Activated CD4-positive, alpha-beta T cell treated with anti-CD3 and anti-CD28 coated beads, Interleukin-10, Interleukin-2, amounts not matched to agents 100 ng/mL and 50 ng/mL, durations not matched to agents 16 hours and 8 hours (primary cell): ENCODE results near the gene FYN.

Experiments
- DNase-seq: peaks from one replicate; pipeline ENCODE4 v3.0.0-alpha.2; 2020

Gene FYN

DNA sequence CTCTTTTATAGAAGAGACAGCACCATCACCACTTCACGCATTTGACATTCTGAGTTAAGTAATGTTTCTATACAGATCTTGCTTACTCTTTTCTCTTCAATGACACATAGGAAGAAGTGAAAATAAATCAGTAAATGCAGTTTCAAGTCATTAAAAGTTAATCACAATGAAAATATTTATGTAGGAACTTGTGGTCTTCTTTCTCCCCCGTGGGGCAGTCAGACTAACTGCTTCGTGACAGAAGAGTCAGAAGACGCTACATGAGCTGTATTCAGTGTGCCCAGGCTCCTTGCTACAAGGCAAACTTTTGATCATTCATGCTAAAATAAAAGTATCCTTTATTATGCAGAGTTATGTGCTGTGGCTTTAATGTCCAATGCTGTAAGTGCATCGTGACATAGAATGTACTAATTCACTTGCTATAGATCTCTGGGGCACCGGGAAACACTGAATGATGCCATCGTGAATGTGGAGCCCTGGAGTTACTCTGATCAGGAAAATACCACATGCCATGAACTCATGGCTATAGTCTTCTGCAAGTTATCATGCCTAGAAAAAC is 149.8 kb downstream of the FYN start:
- DNase-seq, result no peak

- DNase-seq, result no peak
Measured at GRCh38 chr6:111722179-111722731, 151.0 kb downstream of the FYN start.

GRCh38 chr6:111721753-111722154 is 151.5 kb downstream of the FYN start:
- DNase-seq, result peak; percentile 54

DNA sequence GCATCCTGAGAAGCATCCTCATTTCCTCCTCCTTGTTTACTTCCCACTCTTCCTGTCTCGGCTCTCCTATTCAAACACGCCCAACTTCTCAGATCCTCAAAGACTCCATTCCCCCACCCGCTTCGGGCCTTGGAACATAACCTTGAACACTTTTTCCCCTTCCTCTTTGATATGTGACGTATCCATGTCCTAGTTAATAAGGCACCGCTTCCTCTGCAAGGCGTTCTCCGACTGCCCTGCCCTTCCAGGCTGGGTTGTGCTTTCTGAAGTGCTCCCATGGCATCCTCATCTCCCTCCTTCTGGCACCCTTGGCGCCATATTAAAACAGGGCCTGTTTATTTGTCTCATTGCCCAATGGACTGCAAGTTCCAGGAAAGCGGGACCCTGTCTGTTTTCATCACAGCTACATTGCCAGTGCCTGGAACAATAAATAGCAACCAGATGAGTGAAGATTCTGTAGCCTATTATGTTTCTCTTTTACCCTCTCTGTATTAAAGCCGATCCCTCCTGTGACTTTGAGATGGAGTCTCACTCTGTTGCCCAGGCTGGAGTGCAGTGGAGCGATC is 152.2 kb downstream of the FYN start:
- DNase-seq, result no peak

DNA sequence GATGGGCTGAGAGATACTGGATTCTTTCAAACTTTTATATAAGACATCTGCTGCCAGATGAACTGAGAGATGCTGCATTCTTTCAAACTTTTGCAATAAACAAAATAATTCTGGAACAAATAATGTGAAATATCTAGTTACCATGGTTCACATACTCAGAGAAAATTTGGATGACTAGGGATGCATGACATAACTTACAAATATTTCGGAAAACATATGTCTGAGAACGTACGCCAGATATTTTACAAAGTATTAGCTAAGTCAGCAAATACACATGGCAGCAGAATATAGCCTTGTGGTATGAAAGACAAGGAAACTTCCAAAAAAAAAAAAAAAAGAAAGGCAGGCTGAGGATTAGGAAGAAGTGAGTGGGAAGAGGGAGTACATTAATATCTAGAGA is 154.3 kb downstream of the FYN start:
- DNase-seq, result no peak

DNA sequence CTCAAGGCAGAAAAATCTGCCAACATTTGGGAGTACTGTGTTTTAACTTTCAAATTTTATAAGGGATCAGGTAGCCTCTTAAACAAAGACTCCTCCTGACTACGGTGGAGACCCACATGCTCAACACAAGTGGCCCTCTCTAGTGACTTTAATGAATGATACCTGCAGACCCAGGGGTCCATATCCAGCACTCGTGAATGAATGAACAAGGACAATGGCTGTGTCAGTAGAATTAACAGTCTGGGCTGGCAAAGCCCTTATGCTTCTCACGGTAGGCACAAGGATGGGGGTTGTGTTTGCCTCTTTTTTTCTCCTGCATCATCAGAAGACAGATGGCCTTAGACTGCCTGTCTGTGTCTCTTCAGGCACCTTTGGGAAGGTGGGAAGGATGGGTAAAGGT is 154.9 kb downstream of the FYN start:
- DNase-seq, result no peak

DNA sequence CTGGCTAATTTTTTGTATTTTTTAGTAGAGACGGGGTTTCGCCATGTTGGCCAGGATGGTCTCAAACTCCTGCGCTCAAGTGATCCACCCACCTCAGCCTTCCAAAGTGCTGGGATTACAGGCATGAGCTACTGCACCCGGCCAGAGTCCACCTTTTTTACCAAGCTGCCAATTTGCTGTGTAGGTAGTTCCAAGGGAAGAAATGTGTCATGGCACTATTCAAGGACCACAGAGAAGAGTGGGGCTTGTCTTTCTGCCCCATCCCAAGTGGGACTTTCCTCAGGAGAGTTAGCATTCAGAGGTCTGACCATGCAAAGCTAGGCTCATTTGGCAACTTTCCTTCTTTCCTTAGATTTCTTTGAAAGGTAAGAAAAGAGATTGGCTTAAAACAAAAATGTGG is 155.6 kb downstream of the FYN start:
- DNase-seq, result no peak

- no peak for DNase-seq
Measured at GRCh38 chr6:111716325-111716724, 156.9 kb downstream of the FYN start.

- DNase-seq, result peak; percentile 50
Measured at GRCh38 chr6:111715321-111715720, 157.9 kb downstream of the FYN start.

- DNase-seq, result peak; percentile 47
Measured at GRCh38 chr6:111714416-111715270, 158.6 kb downstream of the FYN start.

- no peak for DNase-seq
Measured at GRCh38 chr6:111713811-111714210, 159.4 kb downstream of the FYN start.

- no peak for DNase-seq
Measured at GRCh38 chr6:111713236-111713635, 160.0 kb downstream of the FYN start.

GRCh38 chr6:111711984-111712752 is 161.1 kb downstream of the FYN start:
- no peak for DNase-seq

DNA sequence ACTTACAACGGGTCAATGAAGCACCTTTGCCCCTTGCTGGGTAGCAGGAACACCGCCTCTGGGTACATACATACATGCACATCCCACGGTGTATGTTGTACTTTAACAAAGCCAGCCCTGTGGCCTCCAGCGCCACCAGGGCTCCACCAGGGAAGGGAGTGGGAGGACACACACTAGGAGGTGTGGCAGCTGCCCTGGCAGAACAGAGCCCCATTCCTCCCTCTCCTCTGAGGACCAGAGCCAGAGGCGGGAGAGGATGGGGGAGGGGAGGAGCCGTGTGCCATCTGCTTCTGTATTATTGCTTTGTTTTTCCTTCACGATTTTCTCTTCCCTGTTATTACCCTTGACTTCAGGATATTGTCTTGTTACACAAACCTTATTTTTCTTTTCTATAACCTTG is 161.8 kb downstream of the FYN start:
- no peak for DNase-seq

GRCh38 chr6:111710911-111711310 is 162.3 kb downstream of the FYN start:
- DNase-seq, result no peak

GRCh38 chr6:111710439-111710838 is 162.8 kb downstream of the FYN start:
- DNase-seq, result no peak

GRCh38 chr6:111709615-111710398 is 163.4 kb downstream of the FYN start:
- peak; percentile 78 for DNase-seq

DNA sequence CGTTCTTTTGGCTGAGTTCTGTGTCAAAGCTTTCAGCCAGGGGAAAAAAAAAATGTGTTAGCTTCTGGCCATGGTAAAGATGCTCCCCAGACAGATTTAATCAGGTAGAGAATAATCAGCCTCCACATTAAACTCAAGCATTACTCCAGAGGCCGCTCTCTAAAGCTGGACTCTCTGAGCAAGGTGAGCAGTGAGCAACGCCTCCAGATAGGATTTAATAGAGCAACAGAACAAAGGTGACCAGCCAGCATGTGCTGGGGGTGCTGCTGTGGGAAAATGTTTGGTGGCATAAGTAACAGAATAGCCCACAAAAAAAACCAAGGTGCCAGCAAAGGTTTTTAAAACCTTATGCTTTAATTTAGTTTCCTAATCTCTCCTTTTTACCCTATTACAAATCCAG is 164.1 kb downstream of the FYN start:
- no peak for DNase-seq

DNA sequence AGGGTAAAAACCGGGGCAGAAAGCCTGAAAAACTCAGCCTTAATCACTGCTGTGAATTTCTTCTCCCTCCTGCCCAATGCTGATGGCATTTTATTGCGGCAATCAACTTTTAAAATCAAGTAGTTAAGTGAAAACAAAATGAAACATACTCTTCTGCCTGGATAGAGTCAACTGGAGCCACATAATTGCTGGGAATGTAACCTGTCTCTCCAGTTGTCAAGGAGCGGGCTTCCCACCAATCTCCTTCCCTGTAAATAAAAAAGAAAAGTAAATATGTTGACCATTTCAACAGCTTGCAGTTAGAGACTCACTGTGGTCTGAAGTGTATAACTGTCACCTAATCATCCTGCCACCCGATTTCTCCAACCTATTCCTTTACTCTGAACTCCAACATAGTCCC is 165.5 kb downstream of the FYN start:
- DNase-seq, result no peak

DNA sequence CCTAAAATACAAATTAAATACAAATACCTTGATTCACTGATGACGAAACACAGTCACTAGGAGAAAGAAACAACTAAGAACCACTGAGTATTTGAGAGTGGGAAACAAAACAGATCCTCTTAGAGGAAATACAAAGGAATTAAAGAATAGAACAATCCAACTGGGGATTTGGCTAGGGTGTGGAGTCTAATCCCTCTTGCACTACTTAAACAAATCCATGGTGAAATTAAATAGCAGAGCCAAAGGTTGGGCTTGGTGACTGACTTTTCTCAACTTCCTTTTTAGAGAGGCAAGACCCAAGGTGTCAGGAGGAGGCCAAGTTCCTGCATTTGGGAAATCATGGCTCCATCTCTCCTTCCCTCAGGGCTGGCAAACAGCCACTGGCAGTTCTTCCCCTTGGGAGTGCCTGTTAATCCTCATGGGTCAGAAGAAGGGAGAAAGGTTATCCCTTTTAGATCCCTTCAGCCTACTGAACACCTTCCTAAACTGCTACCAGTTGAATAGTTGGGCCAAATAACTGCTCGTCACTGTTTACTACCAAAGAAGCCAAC is 166.3 kb downstream of the FYN start:
- DNase-seq, result no peak

DNA sequence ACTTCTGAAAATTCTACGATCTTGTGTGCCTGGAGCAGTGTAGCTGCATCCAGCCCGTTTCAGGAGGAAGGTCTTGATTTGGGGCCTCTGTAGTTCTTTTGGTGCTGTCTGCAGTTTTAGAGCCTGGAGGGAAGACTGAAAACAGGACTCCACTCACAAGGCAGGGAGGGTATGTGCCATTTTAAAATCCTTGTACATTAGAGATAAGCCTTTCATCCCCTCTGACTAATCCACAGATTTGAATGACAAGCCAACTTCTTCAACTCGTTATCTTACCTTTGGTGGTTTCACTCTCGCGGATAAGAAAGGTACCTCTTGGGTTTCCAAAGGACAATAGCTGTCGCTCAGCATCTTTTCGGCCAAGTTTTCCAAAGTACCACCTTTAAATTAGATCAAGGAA is 169.5 kb downstream of the FYN start:
- no peak for DNase-seq

DNA sequence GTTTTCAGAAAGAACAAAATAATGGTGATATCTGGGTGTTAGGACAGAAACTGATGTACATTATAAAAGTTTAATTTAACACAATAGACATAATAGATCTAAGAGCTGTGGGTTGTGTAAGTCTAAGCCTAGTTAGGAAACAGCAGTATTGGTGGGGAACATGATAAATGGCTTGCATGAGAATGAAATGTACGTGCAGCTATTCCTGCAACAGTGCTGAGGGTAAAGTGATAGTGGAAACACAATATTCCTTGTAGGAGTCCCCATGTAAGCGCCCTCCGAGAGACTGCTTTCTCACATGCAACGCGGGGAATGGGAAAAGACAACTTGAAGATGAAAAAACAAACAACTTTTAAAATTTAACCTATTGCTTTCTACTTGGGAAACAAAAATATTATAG is 171.0 kb downstream of the FYN start:
- DNase-seq, result no peak
